HTR-8/SVneo (cell line): ENCODE measurements around the gene PIBF1.
"Not testable (repeated sequence)": the region's sequence is repeated elsewhere in the genome, so short reads cannot be mapped to it uniquely, and the experiment has no call there.

ENCODE experiments used
- DNase-seq: peaks from one replicate; pipeline ENCODE4 v3.0.0; 2011; ENCODE audit warnings: low spot score, mixed read lengths; ENCODE audit not compliant: insufficient read length
- FAIRE-seq: peaks from 2 replicates; lab custom pipeline; 2011; peaks lifted over from hg19 to GRCh38; lab: Jason Lieb, UNC

The PIBF1 gene

GRCh38 chr13:72990953-72991352 lies 209.0 kb downstream of the PIBF1 start:
- FAIRE-seq (no peak), DNase-seq (no peak)

- FAIRE-seq (no peak), DNase-seq (no peak)
Measured at GRCh38 chr13:72998012-72998411, 216.1 kb downstream of the PIBF1 start.

GRCh38 chr13:73000027-73000674 lies 218.2 kb downstream of the PIBF1 start:
- FAIRE-seq, result no peak
- DNase-seq, result no peak

GRCh38 chr13:73001971-73002370 lies 220.0 kb downstream of the PIBF1 start:
- DNase-seq, result no peak

GRCh38 chr13:73011751-73012150 lies 229.8 kb downstream of the PIBF1 start:
- no peak for DNase-seq
- FAIRE-seq, result no peak

More at GRCh38 chr13:73001971-73002370, 220.0 kb downstream of the PIBF1 start:
- no peak for FAIRE-seq

GRCh38 chr13:73015805-73016204 lies 233.9 kb downstream of the PIBF1 start:
- FAIRE-seq, result no peak
- DNase-seq, result no peak

- FAIRE-seq (no peak), DNase-seq (no peak)
Measured at GRCh38 chr13:73018336-73018735, 236.4 kb downstream of the PIBF1 start.

GRCh38 chr13:73025217-73026012 lies 243.5 kb downstream of the PIBF1 start:
- FAIRE-seq (no peak), DNase-seq (no peak)

- FAIRE-seq, result no peak
- DNase-seq, result no peak
Measured at GRCh38 chr13:73034901-73035300, 253.0 kb downstream of the PIBF1 start.

- FAIRE-seq (no peak), DNase-seq (no peak)
Measured at GRCh38 chr13:73035660-73036059, 253.7 kb downstream of the PIBF1 start.

GRCh38 chr13:73036566-73036965 lies 254.6 kb downstream of the PIBF1 start:
- no peak for DNase-seq

GRCh38 chr13:73038064-73038463 lies 256.1 kb downstream of the PIBF1 start:
- no peak for DNase-seq
- FAIRE-seq, result no peak

More at GRCh38 chr13:73036566-73036965, 254.6 kb downstream of the PIBF1 start:
- no peak for FAIRE-seq

- DNase-seq (no peak), FAIRE-seq (no peak)
Measured at GRCh38 chr13:73039201-73040108, 257.5 kb downstream of the PIBF1 start.

GRCh38 chr13:73040484-73040883 lies 258.6 kb downstream of the PIBF1 start:
- FAIRE-seq (no peak), DNase-seq (no peak)

GRCh38 chr13:73040968-73041596 lies 259.1 kb downstream of the PIBF1 start:
- FAIRE-seq (no peak), DNase-seq (no peak)

GRCh38 chr13:73045031-73045430 lies 263.1 kb downstream of the PIBF1 start:
- no peak for DNase-seq
- FAIRE-seq, result no peak

- DNase-seq, FAIRE-seq: not testable (repeated sequence)
Measured at GRCh38 chr13:73048615-73049014, 266.7 kb downstream of the PIBF1 start.

GRCh38 chr13:73054712-73055111 lies 272.8 kb downstream of the PIBF1 start:
- FAIRE-seq (no peak), DNase-seq (no peak)

- FAIRE-seq, result no peak
- DNase-seq, result peak; percentile 54
Measured at GRCh38 chr13:73055813-73056564, 274.1 kb downstream of the PIBF1 start.
